NCI-H2227 treated with DMSO at 0.1 percent for 48 hours (cell line): Measurements from ENCODE around the gene ZNF547.

ENCODE experiments used
- DNase-seq: peaks from one replicate; lab custom pipeline; 2025; lab: John Stamatoyannopoulos, UW

Gene ZNF547

DNA sequence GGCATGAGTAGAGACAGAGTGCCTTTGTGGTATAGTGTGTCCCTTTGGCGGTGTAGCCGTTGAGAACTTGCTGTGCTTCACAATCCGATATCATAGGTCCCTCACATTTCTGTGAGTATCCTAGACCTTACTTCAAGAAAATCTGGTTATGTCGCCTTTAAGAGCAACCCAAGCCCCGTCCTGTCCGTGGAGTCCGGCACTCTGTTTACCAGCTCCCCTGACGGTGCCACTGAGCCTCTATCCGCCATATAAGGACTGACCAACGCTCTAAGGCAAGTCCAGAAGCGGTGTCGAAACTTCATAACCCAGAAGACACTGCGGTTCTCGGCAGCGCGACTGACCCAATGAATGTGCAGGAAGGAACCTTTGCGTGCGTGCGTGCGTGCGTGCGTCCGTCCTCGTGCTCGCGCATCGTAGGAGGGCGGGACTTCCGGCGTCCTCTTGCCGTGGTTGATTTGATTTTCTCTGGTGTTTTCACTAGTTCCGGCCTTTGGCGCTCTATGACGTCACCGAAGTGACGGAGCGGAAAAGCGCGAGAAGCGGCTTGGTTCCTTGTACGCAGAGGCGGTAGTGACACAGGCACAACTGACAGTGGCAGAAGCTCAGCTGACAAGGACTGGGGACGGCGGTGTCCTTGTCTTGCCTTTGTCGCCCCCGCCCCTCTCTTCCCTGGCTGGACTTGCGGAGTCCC lies at the start of gene ZNF547, which contains the start of gene TRAPPC2B:
Gene ZNF547, plus strand, starts transcription at position 555 of the 691 bp plus-strand sequence. CDS start 5,005 bp downstream, outside the sequence.
Gene TRAPPC2B, plus strand, starts transcription at position 555 of the 691 bp plus-strand sequence. CDS start 1,283 bp downstream, outside the sequence.
- peak; percentile 100 for DNase-seq

DNA sequence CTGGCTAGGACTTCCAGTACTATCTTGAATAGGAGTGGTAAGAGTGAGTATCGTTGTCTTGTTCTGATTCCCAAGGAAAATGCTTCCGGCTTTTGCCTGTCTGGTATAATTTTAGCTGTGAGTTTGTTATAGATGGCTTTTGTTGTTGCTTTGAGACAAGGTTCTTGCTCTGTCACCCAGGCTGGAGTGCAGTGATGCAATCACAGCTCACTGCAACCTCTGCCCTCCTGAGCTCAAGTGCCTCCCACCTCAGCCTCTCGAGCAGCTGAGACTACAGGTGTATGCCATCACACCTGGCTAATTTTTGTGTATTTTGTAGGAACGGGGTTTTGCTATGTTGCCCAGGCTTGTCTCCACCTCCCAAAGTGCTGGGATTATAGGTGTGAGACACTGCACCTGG lies 49.2 kb upstream of the ZNF547 start:
- no peak for DNase-seq

DNA sequence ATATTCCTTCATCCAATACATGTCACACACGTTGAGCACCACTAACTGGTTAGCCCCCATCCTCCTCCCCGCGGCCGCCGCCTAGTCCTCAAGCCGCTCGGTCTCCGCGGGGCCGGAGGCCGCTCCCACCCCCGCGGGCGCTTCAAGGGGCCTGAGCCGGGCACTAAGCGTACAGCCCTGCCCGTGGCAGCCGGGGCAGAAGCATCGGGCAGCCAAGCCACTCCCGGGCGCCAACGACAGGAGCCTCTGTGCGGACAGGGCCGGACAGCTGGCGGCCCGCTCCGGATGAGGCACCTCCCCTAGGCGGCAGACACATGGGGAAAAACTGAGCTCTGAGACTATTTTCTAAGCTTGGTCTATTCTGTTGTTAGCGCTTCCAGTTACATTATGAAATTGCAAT lies 45.8 kb upstream of the ZNF547 start:
- DNase-seq: peak; percentile 82

DNA sequence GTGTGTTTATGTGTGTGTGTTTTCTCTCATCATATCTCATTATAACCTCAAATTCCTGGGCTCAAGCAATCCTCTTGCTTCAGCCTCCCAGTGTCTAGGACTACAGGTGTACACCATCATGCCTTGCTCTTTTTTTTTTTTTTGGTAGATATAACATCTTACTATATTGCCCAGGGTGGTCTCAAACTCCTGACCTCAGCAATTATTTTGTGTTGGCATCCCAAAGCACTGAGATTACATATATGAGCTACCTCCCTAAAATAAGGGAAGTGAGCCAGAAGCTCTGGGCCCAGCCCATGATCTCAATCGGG lies 43.5 kb upstream of the ZNF547 start:
- DNase-seq: no peak

DNA sequence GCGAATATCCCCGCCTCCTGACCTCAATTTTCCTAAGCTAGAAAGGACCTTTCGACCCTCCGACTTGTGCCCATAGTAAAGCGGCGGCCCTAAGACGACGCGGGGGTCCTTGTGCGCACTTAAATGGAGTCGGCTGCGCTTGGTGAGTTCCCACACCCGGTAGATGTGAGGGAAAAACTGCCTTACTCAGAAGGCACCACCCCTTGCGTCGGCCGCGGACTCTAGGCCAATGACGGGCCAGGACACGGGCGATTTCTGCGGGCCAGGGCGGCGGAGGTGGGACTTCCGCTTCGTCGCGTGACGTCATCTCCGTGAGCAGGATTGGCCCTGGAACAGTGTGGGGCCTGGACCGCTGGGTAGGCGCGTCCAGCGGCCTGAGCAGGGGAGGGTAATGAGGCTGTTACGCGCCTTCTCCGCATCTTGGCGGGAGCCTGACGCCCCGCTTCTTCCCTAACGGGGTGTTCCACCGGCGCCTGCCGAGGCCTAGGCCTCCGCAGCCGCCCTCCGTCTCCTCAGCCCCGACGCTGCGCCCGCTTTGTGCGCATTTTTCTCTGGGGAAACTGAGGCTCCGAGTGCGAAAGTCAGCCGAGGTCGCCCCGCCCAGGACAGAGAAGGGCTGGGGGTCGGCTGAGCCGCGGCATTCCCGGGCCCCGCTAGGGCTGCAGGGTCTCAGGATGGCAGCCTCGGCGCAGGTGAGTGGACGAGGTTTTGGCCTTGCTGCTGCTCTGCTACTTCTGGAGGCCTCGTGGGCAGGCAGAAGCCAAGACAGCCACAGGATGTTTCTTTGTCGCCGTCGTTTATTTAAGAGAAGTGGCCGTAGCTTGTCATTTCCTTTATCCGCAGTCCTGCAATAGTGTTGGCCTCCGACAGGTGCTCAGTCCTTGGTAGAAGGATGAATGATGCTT lies 42.9 kb upstream of the ZNF547 start, which contains the start of gene ZNF543:
Gene ZNF543, plus strand, starts transcription at position 293 of the 905 bp plus-strand sequence. Its CDS starts 382 bp downstream, at position 675.
- DNase-seq: peak; percentile 99

DNA sequence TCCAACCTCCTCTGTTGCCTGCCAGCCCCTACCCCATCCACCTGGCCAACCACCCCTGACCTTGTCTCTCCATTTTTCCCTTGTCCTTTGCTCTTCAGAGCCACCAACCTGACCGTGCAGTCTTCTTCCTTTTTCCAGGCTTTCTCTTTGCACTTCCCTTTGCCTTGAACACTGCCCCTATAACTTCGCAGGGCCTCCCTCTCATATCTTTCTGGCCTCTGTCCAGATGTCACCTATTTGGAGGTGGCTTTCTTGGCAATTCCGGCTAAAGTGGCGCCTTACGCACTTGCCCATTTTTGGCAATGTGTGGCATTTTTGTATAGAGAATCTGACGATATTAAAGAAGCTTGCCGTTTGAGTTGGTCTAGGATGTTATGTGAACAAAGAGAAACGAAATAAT lies 42.2 kb upstream of the ZNF547 start:
- no peak for DNase-seq

DNA sequence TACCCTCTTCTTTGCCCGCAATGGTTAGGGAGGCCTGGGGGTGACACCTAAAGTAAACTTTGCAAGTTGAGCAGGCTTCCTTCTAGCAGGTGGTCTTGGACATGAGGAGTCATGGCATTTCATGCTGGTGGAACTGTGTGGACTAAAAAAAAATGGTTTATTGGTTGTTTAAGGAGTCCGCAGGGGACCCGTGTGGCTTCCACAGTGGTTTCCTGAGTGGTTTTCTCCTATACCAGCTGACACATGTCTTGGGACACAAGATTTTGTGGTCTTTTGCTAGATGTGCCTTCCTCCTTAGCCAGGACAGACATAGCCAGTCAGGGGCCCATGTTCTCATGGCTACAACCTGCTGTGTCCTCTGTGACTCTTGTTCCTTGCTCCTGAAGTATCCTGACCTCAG lies 41.6 kb upstream of the ZNF547 start:
- no peak for DNase-seq

DNA sequence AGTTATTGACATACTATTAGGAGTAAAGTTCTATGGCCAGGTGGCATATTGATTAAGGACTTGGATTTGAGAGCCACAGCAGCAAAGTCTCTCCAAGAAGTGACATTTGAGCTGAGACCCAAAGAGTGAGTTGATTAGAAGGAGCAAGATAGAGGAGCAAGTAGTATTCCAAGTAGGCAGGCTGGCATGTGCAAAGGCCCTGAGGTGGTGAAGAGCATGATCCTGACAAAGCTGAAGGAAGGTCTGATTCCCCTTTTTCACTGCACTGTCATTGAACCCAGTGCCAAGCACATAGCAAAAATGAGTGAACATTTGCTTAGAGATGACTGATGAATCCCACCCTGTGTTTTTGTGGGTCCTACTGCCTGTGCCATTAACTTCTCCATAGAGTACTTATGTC lies 38.4 kb upstream of the ZNF547 start:
- DNase-seq: no peak

DNA sequence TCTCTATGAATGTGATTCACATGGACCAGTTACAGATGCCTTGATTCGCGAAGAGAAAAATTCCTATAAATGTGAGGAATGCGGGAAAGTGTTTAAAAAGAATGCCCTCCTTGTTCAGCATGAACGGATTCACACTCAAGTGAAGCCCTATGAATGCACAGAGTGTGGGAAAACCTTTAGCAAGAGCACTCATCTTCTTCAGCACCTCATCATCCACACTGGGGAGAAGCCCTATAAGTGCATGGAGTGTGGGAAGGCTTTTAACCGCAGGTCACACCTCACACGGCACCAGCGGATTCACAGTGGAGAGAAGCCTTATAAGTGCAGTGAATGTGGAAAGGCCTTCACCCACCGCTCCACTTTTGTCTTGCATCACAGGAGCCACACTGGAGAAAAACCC lies 35.4 kb upstream of the ZNF547 start:
- DNase-seq: no peak

DNA sequence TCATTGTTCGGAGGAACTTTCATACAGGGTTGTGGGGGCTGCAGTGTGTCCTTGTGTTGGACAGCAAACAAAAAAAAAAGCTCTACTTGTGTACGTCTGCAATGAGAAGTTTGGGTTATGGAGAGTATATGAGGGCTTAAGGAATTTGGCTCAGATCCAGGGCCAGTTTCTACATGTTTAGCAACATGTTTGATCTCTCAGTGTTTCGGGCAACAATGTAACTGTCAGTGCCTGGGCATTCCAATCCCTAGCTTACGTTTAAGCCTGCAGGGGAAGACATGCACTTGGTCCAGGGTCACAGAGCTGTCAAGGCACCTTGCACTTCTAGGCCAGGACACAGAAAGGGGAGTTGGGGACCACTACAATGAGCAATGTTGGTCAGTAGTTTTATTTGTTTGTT lies 29.2 kb upstream of the ZNF547 start:
- DNase-seq: no peak

DNA sequence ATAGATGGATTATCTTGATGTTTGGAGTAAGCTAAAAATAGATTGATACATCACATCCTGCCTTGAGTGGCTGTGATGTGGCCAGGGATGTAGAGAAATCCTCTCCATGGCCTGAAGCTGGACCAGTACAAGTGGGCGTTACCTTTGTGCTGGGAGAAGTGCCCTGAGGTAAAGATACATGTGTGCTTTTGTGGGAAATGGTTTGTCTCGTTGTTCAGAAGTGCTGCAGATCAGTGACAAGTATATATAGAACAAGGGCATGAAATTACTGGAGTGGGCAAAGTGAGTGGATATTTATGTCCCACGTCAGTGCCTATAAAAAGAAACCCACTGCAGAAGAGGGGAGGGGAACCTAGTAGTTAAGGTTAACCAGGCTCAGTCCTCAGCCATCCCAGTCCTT lies 24.5 kb upstream of the ZNF547 start:
- no peak for DNase-seq

DNA sequence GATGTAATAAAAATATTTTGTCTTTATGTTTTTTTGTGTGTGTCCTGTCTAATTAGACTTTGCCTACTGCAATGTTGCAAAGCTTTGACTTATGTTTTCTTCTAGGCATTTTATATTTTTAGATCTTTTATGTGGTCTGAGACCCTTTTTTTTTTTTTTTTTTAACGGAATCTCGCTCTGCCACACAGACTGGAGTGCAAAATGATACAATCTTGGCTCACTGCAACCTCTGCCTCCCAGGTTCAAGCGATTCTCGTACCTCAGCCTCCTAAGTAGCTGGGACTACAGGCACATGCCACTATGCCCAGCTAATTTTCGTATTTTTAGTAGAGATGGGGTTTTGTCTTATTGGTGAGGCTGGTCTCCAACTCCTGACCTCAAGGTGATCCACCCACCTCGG lies 20.8 kb upstream of the ZNF547 start:
- DNase-seq: no peak

DNA sequence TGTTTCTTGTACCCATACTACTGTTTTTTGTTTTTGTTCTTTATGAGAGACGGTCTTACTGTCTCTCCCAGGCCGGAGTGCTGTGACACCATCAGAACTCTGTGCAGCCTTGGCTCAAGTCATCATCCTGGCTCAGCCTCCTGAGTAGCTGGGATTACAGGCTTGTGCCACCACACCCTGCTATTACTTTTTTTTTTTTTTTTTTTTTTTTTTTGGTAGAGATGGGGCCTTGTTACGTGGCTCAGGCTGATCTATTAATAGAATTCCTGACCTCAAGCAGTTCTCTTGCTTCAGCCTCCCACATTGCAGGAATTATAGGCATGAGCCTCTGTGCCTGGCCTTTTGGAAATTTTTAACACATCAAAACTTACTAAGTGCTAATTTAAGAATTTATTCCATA lies 15.2 kb upstream of the ZNF547 start:
- peak; percentile 32 for DNase-seq

DNA sequence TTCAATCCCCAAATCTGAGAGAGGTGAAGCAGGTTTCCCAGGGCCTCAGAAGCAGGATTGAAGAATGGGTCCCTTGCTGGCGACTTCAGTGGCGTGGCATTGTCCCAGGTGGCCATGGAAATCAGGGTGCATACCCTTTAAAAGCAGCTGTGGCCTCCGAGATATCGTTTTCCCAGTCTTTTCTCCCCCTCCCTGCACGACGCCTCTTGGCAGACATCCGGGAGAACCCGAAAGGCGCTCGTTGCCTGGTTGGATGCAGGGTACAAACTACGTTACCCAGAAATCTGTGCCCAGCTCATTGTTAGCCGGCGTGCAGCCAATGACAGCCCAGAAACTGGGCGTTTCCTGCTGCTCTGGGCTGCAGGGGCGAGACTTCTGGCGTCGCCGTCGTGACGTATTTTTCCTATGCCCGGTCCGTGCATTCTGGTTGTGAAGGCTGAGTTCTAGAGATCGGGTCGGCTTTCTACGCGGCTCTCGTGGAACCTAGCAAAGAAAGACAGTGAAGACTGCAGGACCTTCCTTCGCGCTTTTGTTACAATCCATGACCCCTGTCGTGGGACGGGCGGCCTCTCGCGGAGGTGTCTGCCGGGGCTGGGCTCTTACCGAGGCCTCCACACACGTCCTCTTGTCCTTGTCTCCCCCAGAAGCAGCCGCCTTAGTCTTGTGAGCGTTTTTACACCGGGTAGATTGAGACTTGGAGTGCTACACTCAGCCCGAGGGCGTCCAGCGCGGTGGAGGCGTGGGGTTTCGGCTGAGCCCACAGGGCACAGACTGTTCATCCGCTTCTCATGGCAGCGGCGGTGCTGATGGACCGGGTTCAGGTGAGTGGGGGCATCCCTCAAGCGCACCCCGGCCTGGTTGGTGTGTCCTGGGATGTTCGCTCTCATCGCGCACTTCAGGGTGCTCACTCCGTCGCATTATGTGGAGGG lies 12.2 kb upstream of the ZNF547 start, which contains the start of gene ZNF304:
Gene ZNF304, plus strand, starts transcription at position 395 of the 929 bp plus-strand sequence. Its CDS starts 394 bp downstream, at position 789.
- peak; percentile 100 for DNase-seq

DNA sequence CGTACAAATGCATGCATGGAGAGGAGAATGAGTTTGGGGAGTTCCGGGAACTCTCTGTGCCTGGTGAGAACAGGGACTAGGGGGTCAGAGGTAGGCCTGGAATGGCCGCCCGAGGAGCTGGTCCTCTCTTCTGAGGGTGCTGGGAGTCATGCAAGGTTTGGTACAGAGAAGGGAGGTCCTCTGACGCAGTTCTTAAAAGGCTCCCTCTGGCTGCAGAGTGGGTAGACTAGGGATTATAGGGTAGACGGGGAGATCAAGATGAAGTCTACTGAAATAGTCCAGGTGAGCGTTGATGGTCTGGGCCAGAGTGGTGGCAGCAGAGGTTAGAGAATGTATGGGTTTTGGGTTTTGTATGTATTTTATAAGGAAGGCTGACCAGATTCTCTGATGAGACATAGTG lies 11.5 kb upstream of the ZNF547 start:
- DNase-seq: no peak

DNA sequence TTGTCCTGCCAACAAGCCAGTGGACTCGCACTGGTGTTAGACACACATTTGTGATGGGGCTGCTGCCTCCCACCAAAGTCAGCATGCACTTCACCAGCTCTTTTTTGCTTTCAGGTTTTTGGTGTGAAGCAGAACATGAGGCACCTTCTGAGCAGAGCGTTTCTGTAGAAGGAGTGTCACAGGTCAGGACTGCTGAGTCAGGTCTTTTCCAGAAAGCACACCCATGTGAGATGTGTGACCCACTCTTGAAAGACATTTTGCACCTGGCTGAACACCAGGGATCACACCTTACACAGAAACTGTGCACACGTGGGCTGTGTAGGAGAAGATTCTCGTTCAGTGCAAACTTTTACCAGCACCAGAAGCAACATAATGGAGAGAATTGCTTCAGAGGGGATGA lies 7.4 kb upstream of the ZNF547 start:
- DNase-seq: no peak

DNA sequence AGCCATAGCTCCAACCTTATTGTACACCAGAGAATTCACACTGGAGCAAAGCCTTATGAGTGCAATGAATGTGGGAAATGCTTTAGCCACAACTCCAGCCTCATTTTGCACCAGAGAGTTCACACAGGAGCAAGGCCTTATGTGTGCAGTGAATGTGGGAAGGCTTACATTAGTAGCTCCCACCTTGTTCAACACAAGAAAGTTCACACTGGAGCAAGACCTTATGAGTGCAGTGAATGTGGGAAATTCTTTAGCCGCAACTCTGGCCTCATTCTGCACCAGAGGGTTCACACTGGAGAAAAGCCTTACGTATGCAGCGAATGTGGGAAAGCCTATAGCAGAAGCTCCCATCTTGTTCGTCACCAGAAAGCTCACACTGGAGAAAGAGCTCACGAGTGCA lies 5.9 kb upstream of the ZNF547 start:
- no peak for DNase-seq

DNA sequence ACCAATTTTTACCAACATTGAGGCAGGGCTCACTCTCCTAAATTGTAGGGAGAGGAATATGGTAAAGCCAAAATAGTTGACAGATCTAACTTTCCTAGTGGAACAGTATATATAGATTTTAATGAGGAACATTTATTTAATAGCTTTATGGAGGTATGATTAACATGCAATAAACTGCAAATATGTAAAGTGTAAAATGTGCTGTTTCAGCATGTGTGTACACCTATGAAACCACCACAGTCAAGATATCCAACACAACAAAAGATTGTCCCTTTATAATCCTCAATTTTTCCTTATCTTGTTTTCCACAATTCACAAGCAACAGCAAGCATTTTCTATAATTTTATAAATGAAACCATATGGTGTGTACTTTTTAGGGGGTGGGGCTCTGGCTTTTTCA lies 4.1 kb upstream of the ZNF547 start:
- DNase-seq: no peak

DNA sequence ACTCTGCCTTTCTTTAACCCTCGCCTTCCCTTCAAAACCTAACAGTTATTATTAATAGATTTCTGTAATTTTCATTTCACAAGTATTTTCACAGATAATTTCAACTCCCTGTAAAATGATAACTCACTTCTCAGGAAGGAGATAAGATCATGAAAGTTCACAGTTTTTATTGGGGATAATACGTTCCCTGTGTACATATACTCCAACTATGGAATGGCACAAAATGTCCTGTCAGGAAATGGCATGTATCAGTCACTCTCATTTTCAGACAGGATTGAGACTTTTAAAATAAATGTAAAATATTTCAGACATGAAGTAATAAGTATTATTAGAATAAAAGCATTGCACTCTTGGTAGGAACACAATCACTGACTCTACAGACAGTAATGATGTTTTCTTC lies 932 bp upstream of the ZNF547 start:
- no peak for DNase-seq

DNA sequence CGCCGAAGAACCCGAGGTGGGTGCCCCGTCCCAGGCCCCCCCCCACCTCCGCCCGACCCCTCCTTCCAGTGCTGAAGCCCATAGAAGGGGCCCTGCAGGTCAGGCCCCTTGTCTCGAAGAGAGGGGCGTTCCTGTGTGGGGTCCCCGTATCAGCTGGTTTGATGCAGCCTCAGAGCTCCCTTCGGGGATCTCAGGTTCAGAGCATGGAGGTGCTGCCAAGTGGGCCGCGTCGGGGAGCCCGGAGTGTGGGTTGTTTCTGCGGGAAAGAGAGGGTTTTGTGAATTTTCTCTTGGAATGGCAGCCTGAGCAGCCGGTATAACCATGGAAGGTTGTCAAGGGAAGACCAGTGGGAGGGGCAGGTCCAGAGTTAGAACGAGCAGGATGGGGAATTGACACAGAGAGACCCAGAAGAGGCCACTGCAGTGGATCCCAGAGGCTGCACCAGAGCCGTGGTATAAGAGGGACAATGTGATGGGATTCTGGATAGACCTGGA lies 384 bp downstream of the ZNF547 start:
- peak; percentile 24 for DNase-seq

DNA sequence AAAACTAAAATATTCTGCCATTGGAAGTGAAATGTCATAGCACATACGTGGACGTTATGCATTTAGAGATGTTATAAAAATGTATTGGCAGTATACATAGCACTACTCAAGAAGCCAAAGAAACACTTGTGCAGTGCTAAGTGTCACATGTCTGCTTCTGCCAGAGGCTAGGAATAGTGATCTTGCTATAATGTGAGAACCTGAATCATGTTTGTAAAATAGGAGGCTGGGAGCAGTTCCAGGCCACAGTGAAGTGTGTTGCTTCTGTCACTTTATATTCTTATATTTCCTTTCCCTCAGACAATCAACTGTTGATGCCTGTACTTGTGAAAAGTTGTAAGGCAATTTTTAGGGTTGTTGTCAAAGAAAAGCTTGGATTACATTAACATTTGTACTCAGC lies 3.4 kb downstream of the ZNF547 start:
- DNase-seq: no peak

DNA sequence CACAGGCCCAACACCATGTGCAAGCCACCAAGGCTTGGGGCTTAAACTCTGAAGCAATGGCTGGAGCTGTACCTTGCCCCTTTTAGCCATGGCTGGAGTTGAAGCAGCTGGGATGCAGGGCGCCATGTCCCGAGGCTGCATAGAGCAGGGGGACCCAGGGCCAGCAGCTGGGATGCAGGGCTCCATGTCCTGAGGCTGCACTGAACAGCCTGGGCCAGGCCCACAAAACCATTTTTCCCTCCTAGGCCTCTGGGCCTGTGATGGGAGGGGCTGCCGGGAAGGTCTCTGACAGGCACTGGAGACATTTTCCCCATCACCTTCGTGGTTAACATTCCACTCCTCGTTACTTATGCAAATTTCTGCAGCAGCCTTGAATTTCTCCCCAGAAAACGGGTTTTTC lies 10.8 kb downstream of the ZNF547 start:
- DNase-seq: no peak
